ENCODE results near the gene DUSP7. TPM values are rescaled to one million over a fixed set of nuclear protein-coding genes. Genes with fewer than 3 reads are reported as not detected.

The DUSP7 gene
- total RNA-seq, 1 donor from 2014 or later: 9.5 TPM

DNA sequence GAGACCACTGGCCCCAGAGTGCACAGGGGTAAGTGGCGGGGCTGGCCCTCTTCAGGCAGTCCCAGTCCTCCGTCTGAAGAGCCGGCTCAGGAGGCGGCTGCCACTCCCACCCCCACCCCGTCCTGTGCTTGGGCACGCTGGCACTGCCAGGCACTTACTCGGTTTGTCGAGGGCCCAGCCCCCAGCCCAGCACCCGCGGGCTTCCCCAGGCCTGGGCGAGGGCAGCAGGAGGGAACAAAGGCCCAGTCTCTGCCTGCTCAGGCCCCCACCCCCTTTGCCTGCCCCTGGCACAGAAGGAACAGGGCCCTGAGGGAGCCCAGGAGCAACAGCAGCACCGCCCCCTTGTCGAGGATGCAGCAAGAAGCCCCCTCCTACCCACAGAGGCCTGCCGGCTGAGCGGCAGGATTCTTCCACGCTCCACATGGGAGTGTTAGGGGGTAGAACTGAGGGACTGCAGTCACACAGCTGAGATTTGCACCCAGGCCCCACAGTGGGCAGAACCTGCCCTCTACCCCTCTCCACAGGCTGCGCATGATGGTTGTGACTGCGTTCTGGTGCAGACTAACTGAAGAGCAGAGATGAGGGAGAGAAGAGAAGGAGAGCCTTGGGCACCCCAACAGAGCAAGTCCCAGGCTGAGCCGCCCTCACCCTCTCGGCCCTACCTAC lies 8.9 kb downstream of the DUSP7 start:
- H3K4me3 Mint-ChIP-seq (ENCODE audit: unreplicated experiment): no peak overlapping the region
- H3K27me3 Mint-ChIP-seq (ENCODE audit: unreplicated experiment): peaks cover 4% of the 10 kb centered on the region
- H3K36me3 Mint-ChIP-seq (ENCODE audit: unreplicated experiment): no peaks in the 10 kb centered on the region
- H3K4me1 Mint-ChIP-seq (ENCODE audit: low read depth, unreplicated experiment): peaks cover 14% of the 10 kb centered on the region
- no peak overlapping the region for H3K27ac Mint-ChIP-seq (ENCODE audit: unreplicated experiment)
- DNase-seq: no peak
- peaks cover 3% of the 10 kb centered on the region for H3K9me3 Mint-ChIP-seq (ENCODE audit: unreplicated experiment)
- TF ChIP-seq, protein P1, sequence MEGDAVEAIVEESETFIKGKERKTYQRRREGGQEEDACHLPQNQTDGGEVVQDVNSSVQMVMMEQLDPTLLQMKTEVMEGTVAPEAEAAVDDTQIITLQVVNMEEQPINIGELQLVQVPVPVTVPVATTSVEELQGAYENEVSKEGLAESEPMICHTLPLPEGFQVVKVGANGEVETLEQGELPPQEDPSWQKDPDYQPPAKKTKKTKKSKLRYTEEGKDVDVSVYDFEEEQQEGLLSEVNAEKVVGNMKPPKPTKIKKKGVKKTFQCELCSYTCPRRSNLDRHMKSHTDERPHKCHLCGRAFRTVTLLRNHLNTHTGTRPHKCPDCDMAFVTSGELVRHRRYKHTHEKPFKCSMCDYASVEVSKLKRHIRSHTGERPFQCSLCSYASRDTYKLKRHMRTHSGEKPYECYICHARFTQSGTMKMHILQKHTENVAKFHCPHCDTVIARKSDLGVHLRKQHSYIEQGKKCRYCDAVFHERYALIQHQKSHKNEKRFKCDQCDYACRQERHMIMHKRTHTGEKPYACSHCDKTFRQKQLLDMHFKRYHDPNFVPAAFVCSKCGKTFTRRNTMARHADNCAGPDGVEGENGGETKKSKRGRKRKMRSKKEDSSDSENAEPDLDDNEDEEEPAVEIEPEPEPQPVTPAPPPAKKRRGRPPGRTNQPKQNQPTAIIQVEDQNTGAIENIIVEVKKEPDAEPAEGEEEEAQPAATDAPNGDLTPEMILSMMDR (IDR thresholded peaks at IDR 0.05; ENCODE audit: partially characterized antibody, unreplicated experiment): no peak

DNA sequence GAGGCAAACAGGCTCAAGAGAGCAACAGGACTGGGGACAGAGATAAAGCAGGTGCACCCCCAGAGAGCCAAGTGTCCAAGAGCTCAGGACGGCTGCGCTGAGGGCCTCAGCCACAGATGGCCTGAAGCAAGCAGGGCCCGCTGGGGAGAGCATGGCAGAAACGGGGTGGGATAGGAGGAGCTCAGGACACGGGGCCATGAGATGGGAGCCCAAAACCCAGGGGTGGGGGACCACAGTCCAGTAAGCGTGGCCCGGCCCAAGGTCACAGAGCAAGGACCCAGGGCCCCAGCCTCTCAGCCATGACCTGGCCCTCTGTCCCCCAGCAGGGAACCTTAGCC lies 9.5 kb downstream of the DUSP7 start:
- DNase-seq: no peak
- H3K4me1 Mint-ChIP-seq (ENCODE audit: low read depth, unreplicated experiment): peaks cover 14% of the 10 kb centered on the region
- peak overlapping the region; percentile 1 for H3K4me3 Mint-ChIP-seq (ENCODE audit: unreplicated experiment)
- H3K27ac Mint-ChIP-seq (ENCODE audit: unreplicated experiment): no peak overlapping the region
- H3K36me3 Mint-ChIP-seq (ENCODE audit: unreplicated experiment): no peaks in the 10 kb centered on the region
- peaks cover 4% of the 10 kb centered on the region for H3K27me3 Mint-ChIP-seq (ENCODE audit: unreplicated experiment)
- TF ChIP-seq, protein P1 (IDR thresholded peaks at IDR 0.05; ENCODE audit: partially characterized antibody, unreplicated experiment): no peak
- H3K9me3 Mint-ChIP-seq (ENCODE audit: unreplicated experiment): peaks cover 5% of the 10 kb centered on the region

DNA sequence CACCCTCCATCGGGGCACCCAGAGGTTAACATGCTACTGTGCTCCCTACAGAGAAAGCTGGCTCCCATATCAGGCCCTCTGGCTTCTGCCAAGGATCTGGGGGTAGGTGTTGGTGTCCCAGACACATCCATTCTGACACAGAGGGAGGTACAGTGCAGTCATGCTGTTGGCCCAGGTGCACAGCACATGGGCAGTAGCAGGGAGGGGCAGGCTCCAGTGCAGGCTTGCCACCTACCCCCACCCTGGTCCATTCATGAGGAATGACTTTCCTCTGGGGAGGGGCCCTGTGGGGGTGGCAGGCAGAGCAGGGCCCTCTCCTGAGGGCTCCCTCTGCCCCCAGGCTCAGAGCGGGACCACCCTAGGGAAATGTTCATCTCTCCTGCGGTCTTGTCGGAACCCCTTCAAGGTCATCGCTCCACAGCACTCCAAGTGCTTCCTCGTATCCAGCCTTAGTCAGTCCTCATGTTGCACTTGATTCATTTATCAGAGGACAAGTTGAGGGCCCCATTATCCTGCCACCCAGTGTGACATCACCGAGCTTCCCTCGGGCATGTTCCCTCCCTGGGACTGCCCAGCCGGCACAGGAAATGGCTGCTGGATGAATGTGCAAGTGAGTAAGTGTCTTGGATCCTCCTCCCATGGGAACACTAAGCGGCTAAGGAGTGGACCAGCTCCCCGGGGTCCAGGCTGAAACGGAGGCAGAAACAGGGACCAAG lies 10.0 kb downstream of the DUSP7 start:
- H3K4me3 Mint-ChIP-seq (ENCODE audit: unreplicated experiment): peak overlapping the region; percentile 1

DNA sequence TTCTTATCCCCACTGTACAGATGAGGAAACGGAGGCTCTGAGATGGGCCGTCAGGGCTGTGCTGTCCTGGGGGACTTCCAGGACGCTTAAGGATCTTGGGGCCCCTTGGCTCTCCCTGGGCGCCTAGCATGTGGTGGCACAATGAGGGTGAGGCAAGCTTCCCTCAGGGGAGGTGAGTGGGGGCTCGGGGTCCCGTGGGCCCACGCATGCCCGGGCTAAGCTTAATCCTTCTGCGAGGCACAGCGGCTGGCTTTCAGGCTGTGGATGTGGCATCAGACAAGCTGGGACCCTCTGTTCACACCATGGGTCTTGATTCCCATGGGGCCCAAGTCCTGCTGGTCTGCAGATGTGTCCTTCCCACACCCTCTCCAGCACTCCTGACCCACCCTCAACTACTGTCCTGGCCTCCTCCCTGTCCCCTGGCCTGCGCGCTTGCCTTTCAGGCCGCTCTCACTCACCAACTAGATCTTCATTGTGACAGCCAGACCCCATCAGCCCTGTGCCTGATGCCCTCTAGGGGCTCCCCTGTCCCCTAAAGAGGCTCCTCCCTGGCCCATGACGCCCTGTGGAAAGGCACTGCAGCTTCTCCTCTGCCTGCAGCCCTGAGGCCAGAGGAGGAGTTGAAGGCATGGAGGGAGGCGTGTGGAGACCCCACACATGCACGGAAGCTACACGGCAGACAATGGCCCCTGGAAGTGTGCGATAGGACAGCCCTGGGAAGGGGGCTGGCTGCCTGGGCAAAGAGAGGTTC lies 11.3 kb downstream of the DUSP7 start:
- Mint-ChIP-seq H3K9me3 (ENCODE audit: unreplicated experiment) (peaks cover 5% of the 10 kb centered on the region), H3K4me1 (ENCODE audit: low read depth, unreplicated experiment) (peaks cover 22% of the 10 kb centered on the region), H3K27me3 (ENCODE audit: unreplicated experiment) (peaks cover 7% of the 10 kb centered on the region), H3K36me3 (ENCODE audit: unreplicated experiment) (no peaks in the 10 kb centered on the region), H3K27ac (ENCODE audit: unreplicated experiment) (peak overlapping the region; percentile 55), H3K4me3 (ENCODE audit: unreplicated experiment) (no peak overlapping the region)
- DNase-seq: no peak
- TF ChIP-seq, protein P1 (IDR thresholded peaks at IDR 0.05; ENCODE audit: partially characterized antibody, unreplicated experiment): no peak

More for the DNA sequence above, 10.0 kb downstream of the DUSP7 start:
- Mint-ChIP-seq H3K4me1 (ENCODE audit: low read depth, unreplicated experiment) (peaks cover 16% of the 10 kb centered on the region), H3K27ac (ENCODE audit: unreplicated experiment) (no peak overlapping the region), H3K27me3 (ENCODE audit: unreplicated experiment) (peaks cover 6% of the 10 kb centered on the region), H3K9me3 (ENCODE audit: unreplicated experiment) (peaks cover 5% of the 10 kb centered on the region), H3K36me3 (ENCODE audit: unreplicated experiment) (no peaks in the 10 kb centered on the region)
- TF ChIP-seq, protein P1 (IDR thresholded peaks at IDR 0.05; ENCODE audit: partially characterized antibody, unreplicated experiment): no peak
- no peak for DNase-seq
